Choroid plexus epithelial cell (primary cell): Measurements from ENCODE around the gene AHCTF1.
A peak's percentile ranks its signal among the peaks of the same experiment; 100 is the strongest.

Experiments used
- DNase-seq: peaks from one replicate; pipeline ENCODE4 v3.0.0-alpha.2; 2010; ENCODE audit warnings: low read depth
- H3K4me3 ChIP-seq: 2 replicates; pipeline ENCODE4 v1.5.1; 2011; ENCODE audit warnings: low read depth, mild to moderate bottlenecking, control low read depth, low read length, moderate library complexity
- TF ChIP-seq, protein P1 (sequence below): conservative IDR thresholded peaks from 2 replicates; pipeline ENCODE4 v1.5.1; 2011; ENCODE audit warnings: low read depth, mild to moderate bottlenecking, control low read depth, inconsistent platforms, low read length, moderate library complexity

Gene AHCTF1, protein sequence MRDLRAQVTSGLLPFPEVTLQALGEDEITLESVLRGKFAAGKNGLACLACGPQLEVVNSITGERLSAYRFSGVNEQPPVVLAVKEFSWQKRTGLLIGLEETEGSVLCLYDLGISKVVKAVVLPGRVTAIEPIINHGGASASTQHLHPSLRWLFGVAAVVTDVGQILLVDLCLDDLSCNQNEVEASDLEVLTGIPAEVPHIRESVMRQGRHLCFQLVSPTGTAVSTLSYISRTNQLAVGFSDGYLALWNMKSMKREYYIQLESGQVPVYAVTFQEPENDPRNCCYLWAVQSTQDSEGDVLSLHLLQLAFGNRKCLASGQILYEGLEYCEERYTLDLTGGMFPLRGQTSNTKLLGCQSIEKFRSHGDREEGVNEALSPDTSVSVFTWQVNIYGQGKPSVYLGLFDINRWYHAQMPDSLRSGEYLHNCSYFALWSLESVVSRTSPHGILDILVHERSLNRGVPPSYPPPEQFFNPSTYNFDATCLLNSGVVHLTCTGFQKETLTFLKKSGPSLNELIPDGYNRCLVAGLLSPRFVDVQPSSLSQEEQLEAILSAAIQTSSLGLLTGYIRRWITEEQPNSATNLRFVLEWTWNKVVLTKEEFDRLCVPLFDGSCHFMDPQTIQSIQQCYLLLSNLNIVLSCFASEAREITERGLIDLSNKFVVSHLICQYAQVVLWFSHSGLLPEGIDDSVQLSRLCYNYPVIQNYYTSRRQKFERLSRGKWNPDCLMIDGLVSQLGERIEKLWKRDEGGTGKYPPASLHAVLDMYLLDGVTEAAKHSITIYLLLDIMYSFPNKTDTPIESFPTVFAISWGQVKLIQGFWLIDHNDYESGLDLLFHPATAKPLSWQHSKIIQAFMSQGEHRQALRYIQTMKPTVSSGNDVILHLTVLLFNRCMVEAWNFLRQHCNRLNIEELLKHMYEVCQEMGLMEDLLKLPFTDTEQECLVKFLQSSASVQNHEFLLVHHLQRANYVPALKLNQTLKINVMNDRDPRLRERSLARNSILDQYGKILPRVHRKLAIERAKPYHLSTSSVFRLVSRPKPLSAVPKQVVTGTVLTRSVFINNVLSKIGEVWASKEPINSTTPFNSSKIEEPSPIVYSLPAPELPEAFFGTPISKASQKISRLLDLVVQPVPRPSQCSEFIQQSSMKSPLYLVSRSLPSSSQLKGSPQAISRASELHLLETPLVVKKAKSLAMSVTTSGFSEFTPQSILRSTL (N-terminal part only)

GRCh38 chr1:246931549-246932365, at the start of gene AHCTF1:
Gene AHCTF1, minus strand, starts transcription at chr1:246931948. Its CDS starts 13,578 bp downstream, at chr1:246918370.
- TF ChIP-seq, protein P1, sequence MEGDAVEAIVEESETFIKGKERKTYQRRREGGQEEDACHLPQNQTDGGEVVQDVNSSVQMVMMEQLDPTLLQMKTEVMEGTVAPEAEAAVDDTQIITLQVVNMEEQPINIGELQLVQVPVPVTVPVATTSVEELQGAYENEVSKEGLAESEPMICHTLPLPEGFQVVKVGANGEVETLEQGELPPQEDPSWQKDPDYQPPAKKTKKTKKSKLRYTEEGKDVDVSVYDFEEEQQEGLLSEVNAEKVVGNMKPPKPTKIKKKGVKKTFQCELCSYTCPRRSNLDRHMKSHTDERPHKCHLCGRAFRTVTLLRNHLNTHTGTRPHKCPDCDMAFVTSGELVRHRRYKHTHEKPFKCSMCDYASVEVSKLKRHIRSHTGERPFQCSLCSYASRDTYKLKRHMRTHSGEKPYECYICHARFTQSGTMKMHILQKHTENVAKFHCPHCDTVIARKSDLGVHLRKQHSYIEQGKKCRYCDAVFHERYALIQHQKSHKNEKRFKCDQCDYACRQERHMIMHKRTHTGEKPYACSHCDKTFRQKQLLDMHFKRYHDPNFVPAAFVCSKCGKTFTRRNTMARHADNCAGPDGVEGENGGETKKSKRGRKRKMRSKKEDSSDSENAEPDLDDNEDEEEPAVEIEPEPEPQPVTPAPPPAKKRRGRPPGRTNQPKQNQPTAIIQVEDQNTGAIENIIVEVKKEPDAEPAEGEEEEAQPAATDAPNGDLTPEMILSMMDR: peak; percentile 3
- DNase-seq: peak; percentile 99
- H3K4me3 ChIP-seq: peak within 1 kb of the TSS; percentile 92

GRCh38 chr1:246978785-246979184, 47.0 kb upstream of the AHCTF1 start:
- DNase-seq: no peak
- H3K4me3 ChIP-seq: no peak overlapping the region
- TF ChIP-seq, protein P1: no peak

DNA sequence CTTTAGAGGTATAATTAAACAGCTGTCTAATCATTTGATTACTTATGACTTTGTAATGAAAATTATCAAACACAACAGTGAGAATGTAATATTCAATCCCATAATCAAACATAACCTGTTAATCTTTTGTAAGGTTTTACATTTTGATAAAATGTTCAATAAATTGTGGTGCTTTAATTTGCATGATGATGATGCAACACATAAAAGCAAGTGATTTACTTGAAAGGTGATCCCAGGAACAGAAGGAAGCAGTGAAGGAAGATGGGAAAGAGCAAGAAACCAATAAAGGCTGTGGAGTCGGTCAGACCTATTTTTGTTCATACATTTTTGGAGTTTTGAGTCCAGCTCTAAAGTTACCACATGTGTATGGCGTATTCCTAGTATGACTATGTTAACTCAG, 46.5 kb upstream of the AHCTF1 start:
- no peak overlapping the region for H3K4me3 ChIP-seq
- TF ChIP-seq, protein P1: no peak
- no peak for DNase-seq

GRCh38 chr1:246971969-246972368, 40.2 kb upstream of the AHCTF1 start:
- H3K4me3 ChIP-seq: no peak overlapping the region
- no peak for DNase-seq
- TF ChIP-seq, protein P1: no peak

- peak; percentile 58 for DNase-seq
- no peak overlapping the region for H3K4me3 ChIP-seq
- TF ChIP-seq, protein P1: peak; percentile 80
Observed at GRCh38 chr1:246971090-246971721, 39.5 kb upstream of the AHCTF1 start.
